Retina (tissue), 1 donor: ENCODE measurements around the gene ATF7.
A peak's percentile ranks its signal among the peaks of the same experiment; 100 is the strongest.
"Not testable (repeated sequence)": the region's sequence is repeated elsewhere in the genome, so short reads cannot be mapped to it uniquely, and the experiment has no call there.

Experiments
- DNase-seq: peaks from one replicate; pipeline ENCODE4 v3.0.0-alpha.2; 2016

Gene ATF7

DNA sequence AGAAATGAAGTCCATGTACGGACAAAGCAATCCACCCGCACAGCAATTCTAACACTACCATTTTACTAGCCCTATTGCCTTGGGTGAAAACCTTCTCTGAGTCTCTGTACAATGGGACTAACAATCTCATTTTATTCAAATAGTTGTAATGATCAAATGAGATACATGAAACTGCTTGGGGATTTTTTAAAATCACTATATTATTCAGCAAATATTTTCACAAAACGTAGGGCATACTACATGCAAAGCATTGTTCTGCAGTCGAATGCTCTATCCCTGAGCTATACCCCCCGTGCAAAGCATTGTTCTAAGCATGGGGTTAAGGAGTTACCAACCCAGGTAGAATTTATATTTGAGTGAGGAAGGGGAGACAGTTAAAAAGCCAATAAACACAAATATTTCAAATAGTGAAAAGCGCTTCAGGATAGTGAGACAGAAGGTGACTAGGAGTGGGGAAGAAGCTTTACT is 554 bp upstream of the ATF7 start:
- DNase-seq = no peak

- DNase-seq = no peak
These were observed 723 bp downstream of the ATF7 start for GRCh38 chr12:53625373-53625945.

DNA sequence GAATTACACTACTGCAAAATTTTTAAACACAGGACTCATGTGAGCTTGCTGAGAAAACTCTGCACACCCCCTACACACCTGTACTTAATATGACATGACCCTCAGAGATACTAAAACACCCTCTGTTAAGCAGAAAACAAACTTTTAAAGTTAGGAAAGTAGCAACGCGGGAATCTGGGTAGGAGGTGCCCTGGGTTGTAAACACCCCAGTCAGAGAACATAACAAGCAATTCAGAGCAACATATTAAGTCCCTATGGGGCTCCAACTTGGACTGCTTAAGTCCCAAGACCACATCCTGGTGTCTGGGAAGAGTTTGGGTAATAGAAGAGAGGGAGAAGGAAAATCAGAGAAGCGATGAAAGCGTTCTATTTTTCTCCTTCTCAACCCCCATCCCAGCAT is 1.2 kb downstream of the ATF7 start:
- peak; percentile 7 for DNase-seq

DNA sequence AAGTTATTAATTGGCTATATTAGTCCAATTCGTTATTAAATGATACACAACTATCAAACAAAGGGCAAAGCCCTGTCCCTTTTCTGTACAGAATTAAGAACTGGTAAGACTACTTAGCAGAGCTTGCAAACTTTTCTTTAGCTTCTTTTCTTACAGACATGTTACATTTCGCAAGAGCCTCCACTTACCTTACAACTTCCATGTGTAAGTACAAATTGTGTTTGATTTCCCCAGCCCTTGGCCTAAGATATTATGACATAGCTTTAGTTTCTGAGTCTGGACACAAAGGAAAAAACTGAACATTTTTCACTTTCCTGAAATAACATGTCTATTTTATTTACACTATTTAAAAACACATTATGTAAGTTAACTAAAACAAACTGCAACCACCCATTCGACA is 1.7 kb downstream of the ATF7 start:
- no peak for DNase-seq

DNA sequence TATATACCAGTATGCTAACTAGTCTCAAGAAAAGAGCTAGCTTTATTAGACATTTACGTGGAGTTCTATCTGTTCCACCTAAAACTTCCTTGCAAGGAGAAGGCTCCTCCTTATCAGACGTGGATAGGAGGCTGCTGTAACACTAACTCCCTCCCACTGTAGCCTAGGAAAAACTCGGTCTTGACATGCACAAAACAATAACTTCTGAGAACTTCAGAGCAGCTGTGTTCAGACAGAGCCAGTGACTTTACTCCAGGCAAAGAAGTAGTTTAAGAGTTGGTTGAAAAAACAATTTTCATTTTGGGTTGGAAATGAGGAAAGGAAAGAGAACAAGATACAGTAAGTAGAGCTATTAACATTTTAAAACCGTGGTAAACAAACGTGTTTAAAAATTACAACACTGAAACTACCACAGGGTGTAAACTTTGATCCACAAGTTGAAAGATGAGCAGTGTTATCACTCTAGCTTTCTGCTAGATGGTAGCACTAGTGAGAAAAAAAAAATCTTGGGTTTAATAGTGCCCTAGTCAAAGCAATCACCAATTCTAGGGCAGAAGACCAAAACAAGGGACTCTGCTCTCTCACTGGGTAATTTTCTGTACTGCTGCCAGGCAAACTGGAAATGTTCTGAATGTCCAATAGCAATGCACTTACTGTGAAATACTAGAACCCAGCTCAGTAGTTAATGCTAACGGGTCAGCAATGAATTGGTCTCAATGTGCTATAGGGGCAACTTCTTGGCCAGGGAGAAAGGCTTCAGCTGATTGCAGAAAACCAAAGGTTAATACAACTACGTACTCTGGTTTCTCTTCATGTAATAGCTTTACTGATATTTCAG is 2.4 kb downstream of the ATF7 start:
- no peak for DNase-seq

- no peak for DNase-seq
These were observed 3.5 kb downstream of the ATF7 start for GRCh38 chr12:53622724-53623123.

DNA sequence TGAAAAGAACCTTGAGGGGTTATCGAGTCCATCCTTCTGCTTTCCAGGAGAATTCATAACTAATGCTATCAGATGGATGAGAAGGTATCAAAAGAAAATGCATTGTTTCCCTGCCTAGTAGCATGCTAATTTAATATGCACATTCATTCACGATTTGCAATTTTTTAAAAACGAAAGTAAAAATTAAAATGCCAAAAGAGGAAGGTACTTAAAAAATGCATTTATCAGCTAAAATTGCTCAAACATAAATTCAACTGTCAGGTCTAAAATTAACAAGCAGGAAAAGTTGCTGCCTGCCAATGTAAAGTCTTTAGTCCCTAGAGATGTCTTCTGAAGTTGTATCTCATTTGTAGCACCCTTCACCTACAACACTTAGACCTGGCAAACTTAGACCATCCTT is 7.9 kb downstream of the ATF7 start:
- no peak for DNase-seq

DNA sequence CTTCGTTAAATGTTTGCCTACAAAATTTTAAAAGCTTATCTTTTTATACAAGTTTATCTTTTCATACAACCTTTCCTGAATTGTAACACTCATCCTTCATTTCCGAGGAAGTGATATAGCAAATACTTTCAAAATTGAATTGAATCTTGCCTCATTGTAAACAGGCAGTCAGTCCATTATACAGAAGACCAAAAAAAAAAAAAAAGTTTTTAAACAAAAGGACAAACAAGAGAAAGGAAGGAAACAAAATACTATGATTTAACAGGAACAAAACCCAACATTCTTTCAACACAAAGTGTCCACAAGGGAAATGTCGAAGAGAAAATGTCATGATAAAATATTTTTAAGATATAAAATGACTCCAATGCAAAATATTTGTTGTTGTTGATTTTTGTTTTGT is 8.5 kb downstream of the ATF7 start:
- no peak for DNase-seq

- DNase-seq = no peak
These were observed 9.2 kb downstream of the ATF7 start for GRCh38 chr12:53616950-53617349.

GRCh38 chr12:53613821-53614220 is 12.4 kb downstream of the ATF7 start:
- no peak for DNase-seq

- no peak for DNase-seq
These were observed 13.2 kb downstream of the ATF7 start for GRCh38 chr12:53612978-53613377.

DNA sequence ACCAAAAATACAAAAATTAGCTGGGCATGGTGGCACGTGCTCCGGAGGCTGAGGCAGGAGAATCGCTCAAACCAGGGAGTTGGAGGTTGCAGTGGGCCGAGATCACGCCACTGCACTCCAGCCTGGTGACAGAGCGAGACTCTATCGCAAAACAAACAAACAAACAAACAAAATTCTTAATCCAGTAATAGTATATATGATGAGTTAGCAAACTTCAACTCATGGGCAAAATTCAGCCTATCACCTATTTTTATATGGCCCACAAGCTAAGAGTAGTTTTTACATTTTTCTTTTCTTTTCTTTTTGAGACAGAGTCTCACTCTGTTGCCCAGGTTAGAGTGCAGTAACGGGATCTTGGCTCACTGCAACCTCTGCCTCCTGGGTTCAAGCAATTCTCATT is 14.9 kb downstream of the ATF7 start:
- DNase-seq = no peak

- not testable (repeated sequence) for DNase-seq
These were observed 19.5 kb downstream of the ATF7 start for GRCh38 chr12:53606688-53607087.

- no peak for DNase-seq
These were observed 21.6 kb downstream of the ATF7 start for GRCh38 chr12:53604581-53604980.

- no peak for DNase-seq
These were observed 22.4 kb downstream of the ATF7 start for GRCh38 chr12:53603804-53604203.

DNA sequence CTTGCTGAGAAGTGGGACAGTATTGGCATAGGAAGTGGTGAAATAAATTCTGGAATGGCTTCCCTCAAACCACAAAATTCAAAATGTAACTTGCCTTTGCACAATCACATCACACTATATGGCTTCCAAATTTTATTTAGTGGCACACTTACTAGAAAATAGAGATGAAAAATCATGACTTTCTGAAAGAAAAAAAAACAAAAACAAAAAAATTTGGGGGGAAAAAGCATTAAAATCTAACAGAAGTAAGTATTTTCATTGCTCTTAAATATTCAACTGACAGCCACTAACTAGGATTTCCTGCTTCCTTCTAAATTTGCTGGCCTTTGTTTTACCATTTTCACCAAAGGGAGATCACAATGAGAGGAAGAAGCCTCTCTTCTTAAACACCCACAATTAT is 23.0 kb downstream of the ATF7 start:
- no peak for DNase-seq

- no peak for DNase-seq
These were observed 23.9 kb downstream of the ATF7 start for GRCh38 chr12:53602176-53602864.

GRCh38 chr12:53601296-53601847 is 24.8 kb downstream of the ATF7 start:
- DNase-seq = no peak

GRCh38 chr12:53600490-53601295 is 25.5 kb downstream of the ATF7 start:
- no peak for DNase-seq

GRCh38 chr12:53599579-53599978 is 26.6 kb downstream of the ATF7 start:
- DNase-seq = no peak

DNA sequence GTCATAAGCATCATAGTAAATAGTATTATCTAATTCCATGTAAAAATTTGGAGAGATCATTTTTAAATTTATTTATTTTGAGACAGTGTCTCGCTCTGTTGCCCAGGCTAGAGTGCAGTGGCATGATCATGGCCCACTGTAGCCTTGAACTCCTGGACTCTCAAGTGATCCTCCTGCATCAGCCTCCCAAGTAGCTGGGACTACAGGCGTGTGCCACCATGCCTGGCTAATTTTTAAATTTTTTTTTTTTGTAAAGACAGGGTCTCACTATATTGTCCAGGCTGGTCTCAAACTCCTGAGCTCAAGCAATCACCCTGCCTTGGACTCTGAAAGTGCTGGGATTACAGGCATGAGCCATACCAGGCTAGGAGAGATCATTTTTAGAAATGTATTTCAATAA is 27.2 kb downstream of the ATF7 start:
- DNase-seq = not testable (repeated sequence)

DNA sequence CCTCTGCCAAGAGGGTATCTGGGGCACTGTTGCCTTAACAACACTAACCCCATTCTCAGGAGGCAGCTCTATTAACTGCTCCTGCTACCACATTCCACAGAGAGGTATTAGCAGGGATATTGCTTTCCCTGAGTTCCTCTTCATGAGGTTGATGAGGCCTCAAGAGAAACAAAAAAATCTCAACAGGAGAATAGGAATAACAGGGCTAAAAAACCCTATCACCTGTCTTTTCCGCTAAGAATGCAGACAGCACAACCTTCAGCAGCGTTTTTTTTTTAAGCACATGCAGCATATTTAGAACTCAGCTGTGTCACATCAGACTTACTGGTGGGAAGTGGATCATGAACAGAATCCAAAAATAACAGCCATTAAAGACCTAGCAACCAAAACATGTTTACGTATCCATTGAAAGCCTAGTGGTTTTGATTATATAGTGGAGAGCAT is 29.2 kb downstream of the ATF7 start:
- DNase-seq = no peak
